Stimulated activated CD4-positive, alpha-beta T cell treated with anti-CD3 and anti-CD28 coated beads, Interleukin-1b, Interleukin-23, amount 100 ng/mL, for 1 hour (primary cell): Measurements from ENCODE around the gene MBD3L5.
A peak's percentile ranks its signal among the peaks of the same experiment; 100 is the strongest.
"Not testable (repeated sequence)": the region's sequence is repeated elsewhere in the genome, so short reads cannot be mapped to it uniquely, and the experiment has no call there.

ENCODE experiments used
- DNase-seq, 2 donors: peaks; one replicate each; pipeline ENCODE4 v3.0.0-alpha.2; 2020; ENCODE audit warnings: low read depth in 2 of 2

MBD3L5 gene

GRCh38 chr19:7052896-7053295 lies 22.5 kb downstream of the MBD3L5 start:
- not testable (repeated sequence) for DNase-seq

GRCh38 chr19:7054635-7055368 lies 24.4 kb downstream of the MBD3L5 start:
- not testable (repeated sequence) for DNase-seq

- DNase-seq: not testable (repeated sequence)
Observed at GRCh38 chr19:7055679-7056078, 25.3 kb downstream of the MBD3L5 start.

GRCh38 chr19:7056371-7056770 lies 26.0 kb downstream of the MBD3L5 start:
- not testable (repeated sequence) for DNase-seq

GRCh38 chr19:7058576-7058975 lies 28.2 kb downstream of the MBD3L5 start, which contains the start of gene MBD3L3:
MBD3L3 (minus strand) TSS chr19:7058676; CDS start chr19:7058605, 71 bp downstream.
- not testable (repeated sequence) for DNase-seq

GRCh38 chr19:7059977-7060376 lies 29.6 kb downstream of the MBD3L5 start:
- not testable (repeated sequence) for DNase-seq

GRCh38 chr19:7063339-7063738 lies 33.0 kb downstream of the MBD3L5 start:
- no peak for DNase-seq

GRCh38 chr19:7063764-7064418 lies 33.5 kb downstream of the MBD3L5 start:
- DNase-seq: no peak

- not testable (repeated sequence) for DNase-seq
Observed at GRCh38 chr19:7067122-7067521, 36.7 kb downstream of the MBD3L5 start.

- DNase-seq: no peak
Observed at GRCh38 chr19:7067716-7068115, 37.3 kb downstream of the MBD3L5 start.

- DNase-seq: no peak
Observed at GRCh38 chr19:7068599-7068998, 38.2 kb downstream of the MBD3L5 start.

- DNase-seq: peak; percentile 98
Observed at GRCh38 chr19:7069042-7069903, 38.9 kb downstream of the MBD3L5 start, which contains the start of gene ZNF557. ZNF557 (plus strand) TSS chr19:7069703; CDS start chr19:7075075, 5,372 bp downstream.

- no peak for DNase-seq
Observed at GRCh38 chr19:7069904-7070226, 39.5 kb downstream of the MBD3L5 start.

- no peak for DNase-seq
Observed at GRCh38 chr19:7072541-7072940, 42.2 kb downstream of the MBD3L5 start.

GRCh38 chr19:7074705-7075282 lies 44.4 kb downstream of the MBD3L5 start:
- no peak for DNase-seq

- DNase-seq: no peak
Observed at GRCh38 chr19:7076151-7076550, 45.8 kb downstream of the MBD3L5 start.

GRCh38 chr19:7078008-7078407 lies 47.6 kb downstream of the MBD3L5 start:
- no peak for DNase-seq
